HG02588 (cell line): ENCODE measurements around the gene CCDC93.
"Not testable (repeated sequence)": the region's sequence is repeated elsewhere in the genome, so short reads cannot be mapped to it uniquely, and the experiment has no call there.

ENCODE experiments used
- ATAC-seq: cut with Tn5 transposase; IDR thresholded peaks from one replicate; pipeline ENCODE4 v1.9.1; 2021; ENCODE audit warnings: mild to moderate bottlenecking, moderate library complexity; ENCODE audit not compliant: unreplicated experiment

CCDC93 gene

DNA sequence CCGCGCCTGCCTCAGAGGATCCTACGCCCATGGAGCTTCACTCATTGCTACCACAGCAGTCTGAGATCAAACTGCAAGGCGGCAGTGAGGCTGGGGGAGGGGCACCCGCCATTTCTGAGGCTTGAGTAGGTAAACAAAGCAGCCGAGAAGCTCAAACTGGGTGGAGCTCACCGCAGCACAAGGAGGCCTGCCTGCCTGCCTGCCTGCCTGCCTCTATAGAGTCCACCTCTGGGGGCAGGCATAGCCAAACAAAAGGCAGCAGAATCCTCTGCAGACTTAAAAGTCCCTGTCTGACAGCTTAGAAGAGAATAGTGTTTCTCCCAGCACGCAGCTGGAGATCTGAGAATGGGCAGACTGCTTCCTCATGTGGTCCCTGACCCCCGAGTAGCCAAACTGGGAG, 90.4 kb downstream of the CCDC93 start:
- ATAC-seq = not testable (repeated sequence)

DNA sequence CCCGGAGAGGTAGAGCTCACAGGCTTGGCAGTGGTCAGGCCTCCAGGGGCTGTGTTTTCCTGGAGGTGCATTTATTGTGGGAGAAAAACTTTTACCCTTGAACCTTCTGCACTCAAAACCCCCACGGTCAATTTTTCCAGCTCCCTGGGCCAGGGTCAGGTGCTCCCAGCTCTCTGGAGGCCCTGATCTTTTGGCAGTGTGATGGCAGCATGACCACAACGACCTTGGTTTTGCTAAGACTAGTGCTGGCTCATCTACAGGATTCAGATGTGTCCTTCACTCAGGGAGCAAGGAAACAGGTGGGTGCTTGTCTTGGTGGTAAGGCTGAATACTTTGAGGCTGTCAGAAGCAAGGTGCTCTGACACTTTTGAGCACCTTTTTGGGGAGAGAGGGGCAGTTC, 92.3 kb downstream of the CCDC93 start:
- ATAC-seq = no peak

DNA sequence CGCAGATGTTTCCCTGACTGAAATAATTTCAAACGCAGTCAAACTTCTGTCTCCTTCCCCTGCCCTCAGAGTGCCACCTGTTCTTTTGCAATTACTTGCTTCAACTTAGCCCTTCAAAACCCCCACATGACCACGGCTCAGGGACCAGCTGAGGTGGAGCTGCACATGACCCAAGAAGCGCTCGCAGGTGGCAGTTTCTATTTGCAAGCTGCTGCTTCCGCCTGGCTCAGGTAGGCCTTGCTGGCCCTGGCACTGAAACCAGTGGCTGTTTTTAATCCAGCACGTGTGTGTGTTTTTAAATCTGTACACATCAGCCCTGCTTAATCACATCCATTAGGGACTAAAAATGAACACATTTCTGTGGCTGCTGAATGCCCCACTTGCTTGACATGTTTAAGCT, 95.3 kb downstream of the CCDC93 start:
- ATAC-seq = no peak

DNA sequence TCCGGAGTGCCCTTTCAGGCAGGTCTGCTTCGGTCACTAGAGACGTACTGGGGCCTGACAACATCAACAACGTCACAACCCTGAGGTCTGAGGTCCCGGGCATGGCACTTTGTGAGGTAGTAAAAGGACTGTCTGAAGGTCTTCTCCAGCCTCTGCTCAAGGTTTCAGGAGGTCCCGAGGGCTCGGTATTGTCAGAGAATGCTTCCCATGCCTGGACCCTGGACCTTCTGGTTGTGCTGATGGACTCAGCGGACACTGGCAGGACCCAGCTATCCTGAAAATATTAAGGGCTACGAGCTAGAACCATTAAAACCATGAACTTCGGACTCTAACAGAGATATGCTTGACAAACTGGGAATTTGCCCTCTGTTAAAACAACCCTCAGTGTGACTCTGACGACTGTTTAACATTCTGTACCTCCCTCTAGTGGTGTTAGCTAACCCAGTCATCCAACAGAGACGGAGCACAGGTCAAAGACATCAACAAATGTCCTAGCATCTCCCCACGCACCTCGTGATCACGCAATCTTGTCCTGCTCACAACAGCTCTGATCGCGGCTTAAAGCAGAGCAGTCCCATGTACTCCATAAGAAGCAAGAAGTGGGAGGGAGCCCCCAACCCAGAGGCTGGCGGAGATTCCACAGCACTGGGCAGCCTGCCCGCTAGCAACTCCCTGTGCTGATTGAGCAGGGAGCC, 96.5 kb downstream of the CCDC93 start:
- ATAC-seq = no peak

DNA sequence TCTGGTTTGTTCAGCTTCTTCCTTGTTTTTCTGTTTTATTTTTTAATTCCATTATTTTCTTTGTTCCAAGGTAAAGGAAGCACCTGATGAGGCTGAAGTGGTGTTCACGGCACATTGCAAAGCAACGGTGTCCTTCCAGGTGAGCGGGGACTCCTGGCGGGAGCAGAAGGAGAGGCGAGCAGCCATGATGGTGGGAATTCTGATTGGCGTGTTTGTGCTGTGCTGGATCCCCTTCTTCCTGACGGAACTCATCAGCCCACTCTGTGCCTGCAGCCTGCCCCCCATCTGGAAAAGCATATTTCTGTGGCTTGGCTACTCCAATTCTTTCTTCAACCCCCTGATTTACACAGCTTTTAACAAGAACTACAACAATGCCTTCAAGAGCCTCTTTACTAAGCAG, 110.9 kb downstream of the CCDC93 start:
- ATAC-seq = no peak

DNA sequence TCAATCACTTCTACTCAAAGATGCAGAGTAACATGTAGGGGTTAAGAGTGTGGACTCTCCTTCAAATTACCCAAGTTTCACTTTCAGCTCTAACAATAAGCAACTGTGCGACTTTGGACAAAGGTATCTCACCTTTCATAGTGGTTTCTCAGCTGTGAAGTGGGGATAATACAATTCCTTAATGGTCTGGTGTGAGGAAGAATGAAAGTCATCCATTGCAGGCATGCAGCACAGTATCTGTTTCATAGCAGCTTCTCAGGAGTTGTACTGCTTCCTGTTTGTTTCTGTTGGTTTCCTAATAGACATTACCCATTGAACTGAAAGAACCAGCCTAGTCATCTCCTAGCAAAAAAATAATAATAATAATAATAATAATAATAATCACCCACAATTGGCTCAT, 125.0 kb downstream of the CCDC93 start:
- no peak for ATAC-seq

DNA sequence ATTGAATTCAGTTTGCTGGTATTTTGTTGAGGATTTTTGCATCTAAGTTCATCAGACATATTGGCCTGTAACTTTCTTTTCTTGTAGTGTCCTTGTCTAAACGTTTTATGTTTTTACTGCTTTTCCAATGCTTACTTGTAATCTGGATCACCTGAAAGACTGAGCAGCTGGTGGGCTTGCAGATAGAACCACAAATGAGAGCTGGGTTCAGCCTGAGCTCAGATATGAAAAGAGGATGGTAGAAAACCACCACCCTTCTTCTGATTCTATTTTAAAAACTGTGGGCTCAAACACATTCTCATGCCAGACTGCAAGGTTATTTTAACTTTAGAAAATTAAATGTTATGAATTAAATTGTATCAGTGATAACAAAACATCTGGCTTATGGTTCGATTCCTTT, 128.6 kb downstream of the CCDC93 start:
- ATAC-seq = no peak

DNA sequence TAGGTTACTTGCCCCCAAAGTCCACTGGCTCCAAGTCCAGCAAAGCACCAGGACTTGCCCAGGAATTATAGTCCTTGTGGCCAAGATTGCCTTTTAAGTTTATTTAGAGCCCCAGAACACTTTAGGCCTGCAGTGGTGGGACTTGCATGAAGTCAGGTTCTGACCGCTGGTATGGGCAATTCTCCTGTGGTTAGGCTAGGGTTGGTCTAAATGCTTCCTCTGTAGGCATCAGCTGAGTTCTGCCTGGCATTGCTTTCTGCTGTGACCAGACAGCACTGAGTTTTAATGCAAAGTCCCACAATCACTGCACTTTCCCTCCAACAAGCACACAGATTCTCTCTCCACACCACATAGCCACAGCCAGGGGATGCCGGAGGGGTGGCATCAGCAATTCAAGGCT, 134.9 kb downstream of the CCDC93 start:
- no peak for ATAC-seq

DNA sequence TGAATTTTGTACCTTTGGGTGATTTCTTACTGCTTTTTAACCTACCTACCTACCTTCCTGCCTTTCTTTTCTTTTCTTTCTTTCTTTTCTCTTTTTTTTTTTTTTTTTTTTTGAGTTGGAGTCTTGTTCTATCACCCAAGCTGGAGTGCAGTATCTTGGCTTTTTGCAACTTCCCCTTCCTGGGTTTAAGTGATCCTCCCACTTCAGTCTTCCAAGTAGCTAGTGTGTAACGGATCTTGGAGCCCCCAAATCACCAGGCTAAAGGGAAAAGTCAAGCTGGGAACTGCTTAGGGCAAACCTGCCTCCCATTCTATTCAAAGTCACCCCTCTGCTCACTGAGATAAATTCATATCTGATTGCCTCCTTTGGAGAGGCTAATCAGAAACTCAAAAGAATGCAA, 138.1 kb downstream of the CCDC93 start:
- no peak for ATAC-seq
